HG02840 (cell line): ENCODE measurements around the gene CLDN22.

Experiments
- ATAC-seq: cut with Tn5 transposase; IDR thresholded peaks from one replicate; pipeline ENCODE4 v1.9.1; 2021; ENCODE audit warnings: mild to moderate bottlenecking, moderate library complexity, moderate number of reproducible peaks; ENCODE audit not compliant: unreplicated experiment, low FRiP score

The CLDN22 gene

GRCh38 chr4:183285886-183286285 lies 34.2 kb downstream of the CLDN22 start:
- no peak for ATAC-seq

- no peak for ATAC-seq
Observed at GRCh38 chr4:183284965-183285364, 35.1 kb downstream of the CLDN22 start.

- ATAC-seq: no peak
Observed at GRCh38 chr4:183284258-183284785, 35.8 kb downstream of the CLDN22 start.

- no peak for ATAC-seq
Observed at GRCh38 chr4:183276106-183276505, 44.0 kb downstream of the CLDN22 start.

GRCh38 chr4:183272384-183272783 lies 47.7 kb downstream of the CLDN22 start:
- ATAC-seq: no peak

GRCh38 chr4:183268556-183268955 lies 51.5 kb downstream of the CLDN22 start:
- ATAC-seq: no peak
